Measurements from ENCODE around the gene DAG1. TPM values are rescaled to one million over a fixed set of nuclear protein-coding genes. Genes with fewer than 3 reads are reported as not detected.

The DAG1 gene
- polyA plus RNA-seq, 2 of the 4 experiments (the other 2 are of a cell fraction) = 46.6 to 59.6 TPM

- Histone ChIP-seq H3K4me2 (peak overlapping the region; percentile 60), H3K4me3 (no peak overlapping the region), H3K27ac (peak overlapping the region; percentile 63 to 83), H3K9me3 (no peaks in the 10 kb centered on the region), H3K4me1 (peaks cover 40% of the 10 kb centered on the region)
- TF ChIP-seq FOSL2 (IDR thresholded peaks at IDR 0.05) (no peak), FOSL2 (CRISPR knock-in tag; IDR thresholded peaks at IDR 0.05) (0 out of 2 replicates have a peak, but pooled peaks have one; percentile 12), EP300 (IDR thresholded peaks at IDR 0.05) (no peak)
- ChIA-PET CTCF (interaction anchor here (0.6 to 5.0 kb wide), 3 partner anchors 8 to 12 kb away, joined by 4 to 26 read pairs (median 6); no protein-coding TSS in a partner anchor), POLR2A (interaction anchor here (0.6 kb wide), 1 partner anchor 38 kb away, joined by 3 read pairs; no protein-coding TSS in a partner anchor)
- peak in 1 of 2 experiments; percentile 61 for DNase-seq (ENCODE audit: low read depth in 1 of 2, low spot score in 1 of 2)
- peak; percentile 16 to 38; a peak in 3 of 6 replicates for ATAC-seq
- no peak for FAIRE-seq
- 29% methylated on average over 3 of the region's 3 CpGs for WGBS (ENCODE audit: missing lambda C conversion rate)
Measured at GRCh38 chr3:49462222-49462621, 7.8 kb upstream of the DAG1 start.

GRCh38 chr3:49465270-49466034 lies 4.6 kb upstream of the DAG1 start:
- no peak overlapping the region for H3K4me2 ChIP-seq
- TF ChIP-seq EHMT2 (IDR thresholded peaks at IDR 0.05; ENCODE audit: low read depth) (no peak), JUNB (IDR thresholded peaks at IDR 0.05) (no peak), TFCP2L1 (CRISPR knock-in tag; IDR thresholded peaks at IDR 0.05) (no peak), FOXS1 (CRISPR knock-in tag; IDR thresholded peaks at IDR 0.05) (no peak), MAX (IDR thresholded peaks at IDR 0.05) (no peak), MAZ (IDR thresholded peaks at IDR 0.05; ENCODE audit: borderline replicate concordance, low read depth, low read length) (no peak), SMC3 (IDR thresholded peaks at IDR 0.05) (no peak), ATOH8 (CRISPR knock-in tag; IDR thresholded peaks at IDR 0.05; ENCODE audit: low read depth) (no peak), PBX3 (IDR thresholded peaks at IDR 0.05) (no peak), SREBF2 (IDR thresholded peaks at IDR 0.05) (no peak), KDM1A (IDR thresholded peaks at IDR 0.05; ENCODE audit: low read depth) (no peak), EHF (CRISPR knock-in tag; IDR thresholded peaks at IDR 0.05) (no peak), REST (IDR thresholded peaks at IDR 0.05) (no peak), JUN (IDR thresholded peaks at IDR 0.05) (no peak), RFX5 (IDR thresholded peaks at IDR 0.05) (no peak), BCL3 (IDR thresholded peaks at IDR 0.05) (no peak)
- DNase-seq (ENCODE audit: low read depth in 1 of 2, low spot score in 1 of 2) = no peak
- H3K9me3 ChIP-seq = no peaks in the 10 kb centered on the region
- no peak for ATAC-seq
- peak overlapping the region in 1 of 2 experiments; percentile 18; a peak in 2 of 6 replicates for H3K27ac ChIP-seq
- ChIA-PET CTCF (no interaction called here), POLR2A (no interaction called here)
- no peak for FAIRE-seq
- WGBS (ENCODE audit: missing lambda C conversion rate) = 87% methylated on average over 18 of the region's 18 CpGs
- H3K4me1 ChIP-seq = peaks cover 39% of the 10 kb centered on the region
- H3K4me3 ChIP-seq = no peak overlapping the region

Measured in A549 (cell line).